ENCODE results near the gene ILDR1.

DNA sequence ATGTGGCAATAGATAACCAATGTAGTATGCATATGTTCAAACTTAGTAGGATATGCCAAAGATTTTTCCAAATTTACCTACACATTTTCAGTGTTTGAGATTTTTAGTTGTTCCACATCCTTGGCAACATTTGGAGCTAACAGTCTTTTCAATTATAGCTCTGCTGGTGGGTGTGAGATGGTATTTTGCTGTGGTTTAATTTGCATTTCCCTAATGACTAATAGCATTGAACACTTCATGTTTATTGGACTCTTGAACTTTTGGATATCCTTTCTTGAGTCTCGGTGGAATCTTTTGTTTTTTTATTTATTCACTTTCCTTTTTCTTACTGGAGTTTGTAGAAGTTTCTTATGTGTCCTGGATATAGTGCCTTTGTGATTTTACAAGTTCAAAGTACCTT is 11.0 kb upstream of the ILDR1 start:
- TF ChIP-seq CTCF (IDR thresholded peaks at IDR 0.05) (no peak), POLR2A (IDR thresholded peaks at IDR 0.05) (no peak)

Data from adrenal gland (tissue), 5 donors.